Umbilical cord (tissue), 2 donors: ENCODE data around the gene ZNF598. TPM values are rescaled to one million over a fixed set of nuclear protein-coding genes. Genes with fewer than 3 reads are reported as not detected.

Source experiments
- DNase-seq: peaks from one replicate; pipeline ENCODE4 v3.0.0-alpha.2; 2015; ENCODE audit warnings: low spot score
- total RNA-seq: library from RNA; depleted of rRNA; stranded (reverse); fragments of >200 nt; gene quantifications from one replicate; pipeline ENCODE4 v1.2.3, GENCODE V29; 2014; ENCODE audit warnings: low replicate concordance; ENCODE audit not compliant: insufficient read depth

The ZNF598 gene
- total RNA-seq, 1 donor from 2014 or later: 4.8 TPM

- DNase-seq: no peak
Measured at GRCh38 chr16:2008009-2008526, 1.6 kb downstream of the ZNF598 start.

- DNase-seq: no peak
Measured at GRCh38 chr16:2007081-2007836, 2.4 kb downstream of the ZNF598 start.

DNA sequence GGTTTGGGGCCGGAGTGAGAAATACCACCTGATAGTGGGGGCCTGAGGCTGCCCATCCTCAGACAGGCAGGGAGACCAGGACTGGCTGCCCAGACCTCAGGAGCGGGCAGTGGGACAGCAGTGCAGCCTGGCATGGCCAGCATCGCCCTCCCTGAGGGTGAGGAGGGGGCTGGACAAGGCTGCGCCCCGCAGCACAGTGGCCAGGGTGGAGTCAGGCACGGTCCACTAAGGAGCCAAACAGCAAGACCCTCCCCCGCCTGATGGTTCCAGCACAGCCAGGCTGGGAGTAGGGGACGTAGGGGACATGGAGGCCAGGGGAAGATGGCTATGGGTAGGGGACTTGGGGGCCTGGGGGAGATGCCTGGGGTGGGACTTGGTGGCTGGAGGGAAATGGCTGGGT, 3.3 kb downstream of the ZNF598 start:
- no peak for DNase-seq

GRCh38 chr16:2005646-2006045, 4.0 kb downstream of the ZNF598 start:
- DNase-seq: no peak

GRCh38 chr16:2004795-2005517, 4.7 kb downstream of the ZNF598 start:
- DNase-seq: no peak

DNA sequence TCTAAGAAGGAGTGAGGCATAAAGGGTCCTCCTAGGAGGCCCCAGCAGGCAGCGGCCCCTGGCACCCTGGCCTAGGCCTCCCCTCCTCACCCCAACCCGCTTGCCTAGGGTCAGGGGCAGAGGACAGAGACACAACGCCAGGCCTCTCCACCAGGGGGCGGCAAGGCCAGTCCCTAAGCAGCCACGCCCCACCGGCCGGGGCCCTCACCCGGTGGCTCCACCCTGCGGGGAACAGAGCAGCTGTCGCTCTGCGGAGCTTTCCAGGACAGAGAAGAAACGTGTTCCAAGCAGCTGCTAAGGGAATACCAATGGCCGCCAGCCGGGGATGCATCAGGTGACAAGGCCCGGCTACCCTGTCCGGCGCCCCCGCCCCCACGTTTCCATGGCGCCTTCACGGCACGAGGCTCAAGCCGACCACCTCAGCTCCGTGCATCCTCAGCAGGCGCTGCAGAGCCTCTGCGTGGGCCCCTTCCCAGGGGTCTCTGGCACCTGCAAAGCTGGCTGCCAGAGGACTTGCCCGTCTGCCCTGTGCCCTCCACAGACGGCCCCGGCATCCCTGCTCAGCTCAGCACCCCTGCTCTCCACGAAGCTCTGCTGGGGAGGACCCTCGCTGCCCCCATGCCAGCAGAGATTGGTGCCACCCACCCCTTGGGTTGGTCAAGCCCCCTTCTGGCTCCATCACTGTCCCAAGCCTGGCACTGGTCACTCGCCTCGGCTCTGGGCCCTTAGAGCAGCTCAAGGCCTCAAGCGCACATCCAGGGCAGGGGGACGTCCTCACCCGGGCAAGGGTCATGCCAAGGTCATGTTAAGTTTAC, 5.6 kb downstream of the ZNF598 start:
- peak; percentile 85 for DNase-seq

DNA sequence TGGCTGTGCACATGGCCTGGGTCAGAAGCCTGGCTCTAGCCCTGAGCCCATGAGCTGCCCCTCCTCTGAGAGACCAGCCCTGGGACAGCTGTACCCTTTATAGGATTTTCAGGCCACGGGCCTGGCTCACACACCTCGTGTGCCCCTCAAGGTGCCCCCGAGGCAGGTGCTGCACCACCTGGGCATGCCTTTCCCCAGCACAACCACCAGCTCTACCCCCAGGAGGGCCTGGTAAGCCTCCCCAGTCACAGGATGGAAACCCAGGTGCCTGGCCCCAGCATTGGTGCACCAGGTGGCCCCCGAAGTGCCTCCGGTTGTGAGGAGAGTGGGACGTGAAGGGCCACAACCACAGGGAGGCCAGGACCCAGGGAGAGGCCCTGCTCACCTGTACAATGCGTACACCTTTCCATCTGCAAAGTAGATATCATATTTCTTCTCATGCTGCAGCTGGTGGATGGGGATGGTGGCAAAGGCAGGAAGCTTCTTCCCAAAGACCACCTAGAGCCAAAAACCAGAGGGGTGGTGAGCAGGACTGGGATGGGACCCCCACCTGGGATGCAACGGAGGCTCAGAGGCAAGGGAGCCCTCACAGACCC, 6.3 kb downstream of the ZNF598 start:
- no peak for DNase-seq

GRCh38 chr16:2002406-2003230, 7.0 kb downstream of the ZNF598 start:
- DNase-seq: no peak

GRCh38 chr16:2001456-2002355, 7.9 kb downstream of the ZNF598 start:
- DNase-seq: no peak

GRCh38 chr16:2001035-2001434, 8.6 kb downstream of the ZNF598 start:
- no peak for DNase-seq

DNA sequence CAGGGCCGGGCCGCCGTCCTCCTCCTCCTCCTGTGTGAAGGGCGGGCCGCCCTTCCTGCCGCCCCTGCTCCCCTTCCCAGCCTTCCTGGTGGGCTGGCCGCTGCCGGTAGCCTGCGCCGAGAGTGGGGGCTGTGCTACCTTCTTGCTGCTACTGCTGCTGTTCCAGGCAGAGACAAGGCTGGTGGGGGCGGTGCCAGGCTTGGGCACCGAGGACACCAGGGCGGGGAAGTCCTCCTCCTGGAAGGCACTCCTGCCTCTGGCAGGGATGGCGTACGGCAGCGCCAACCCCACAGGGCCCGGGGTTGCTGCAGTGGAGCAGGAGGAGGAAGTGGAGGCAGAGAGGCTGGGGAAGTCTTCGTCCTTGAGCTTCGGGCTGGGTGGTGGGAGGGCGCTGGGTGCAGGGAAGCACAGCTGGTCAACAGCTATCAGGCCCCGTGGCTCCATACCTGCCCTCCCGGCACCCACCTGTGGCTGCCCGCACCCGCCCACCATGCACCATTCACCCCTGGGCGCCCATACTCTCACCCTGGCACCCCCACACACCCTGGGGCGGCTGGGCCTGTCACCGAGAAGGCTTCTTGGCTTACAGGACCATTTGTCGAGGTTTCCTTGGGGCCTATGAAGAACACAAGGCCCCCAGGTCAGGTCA, 9.6 kb downstream of the ZNF598 start:
- no peak for DNase-seq

- no peak for DNase-seq
Measured at GRCh38 chr16:1998852-1999801, 10.5 kb downstream of the ZNF598 start.

- DNase-seq: no peak
Measured at GRCh38 chr16:1998360-1998835, 11.2 kb downstream of the ZNF598 start.

DNA sequence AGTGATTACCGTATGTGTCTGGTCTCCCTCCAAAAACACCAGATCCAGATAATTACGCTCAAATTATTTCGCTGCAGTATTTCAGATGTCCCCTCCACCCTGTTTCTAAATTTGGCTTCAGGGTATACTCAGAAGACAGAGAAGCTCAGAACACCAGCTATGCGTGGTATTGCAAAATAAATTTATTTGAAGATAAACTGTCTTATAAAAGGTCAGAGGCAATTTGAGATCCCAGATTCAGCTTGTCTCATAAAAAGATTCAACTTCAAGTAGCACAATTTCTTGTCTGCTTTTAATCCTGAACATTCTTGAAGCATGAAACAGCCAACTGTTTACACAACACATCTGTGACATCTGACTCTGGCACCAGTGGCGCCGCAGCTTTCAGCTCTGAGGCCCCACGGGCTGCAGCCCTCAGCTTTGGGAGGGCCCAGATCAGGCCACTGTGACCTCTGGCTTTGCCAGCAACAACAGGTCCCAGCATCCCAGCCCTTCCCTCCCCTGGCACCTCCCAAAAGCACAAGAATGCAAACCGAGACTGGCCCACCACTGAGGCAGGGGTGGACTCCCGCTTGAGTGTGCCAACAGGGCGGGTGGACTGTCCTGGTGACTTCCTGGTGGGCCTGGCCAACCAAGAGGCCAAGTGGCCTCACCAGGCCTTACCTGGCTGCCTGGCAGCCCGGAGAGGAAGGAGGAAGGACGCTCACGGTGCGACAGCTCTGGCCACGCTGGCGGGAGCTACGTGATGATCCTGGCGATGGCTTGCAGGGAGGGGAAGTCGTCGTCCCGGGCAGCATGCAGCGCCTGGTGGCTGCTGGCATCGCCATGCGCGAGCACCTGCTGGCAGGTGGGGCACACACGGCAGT, 11.9 kb downstream of the ZNF598 start:
- DNase-seq: peak; percentile 80

DNA sequence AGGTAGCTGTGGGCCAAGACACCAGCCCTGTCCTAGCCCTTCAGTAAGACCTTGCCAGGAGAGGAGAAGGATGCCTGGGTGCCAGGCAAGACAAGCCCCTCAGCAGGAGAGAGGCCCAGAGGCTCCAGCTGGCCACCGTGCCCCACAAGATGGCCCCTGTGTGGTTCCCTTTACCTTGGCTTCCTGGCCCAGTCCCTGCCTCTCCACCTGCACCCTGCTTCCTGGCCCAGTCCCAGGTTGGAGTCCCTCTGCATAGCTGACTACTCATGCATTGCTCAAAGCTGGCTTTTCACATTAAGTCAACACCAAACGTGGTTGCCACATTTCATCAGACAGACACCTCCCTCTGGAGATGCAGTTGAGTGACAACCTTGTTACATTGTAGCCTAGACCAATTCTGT, 15.9 kb downstream of the ZNF598 start:
- DNase-seq: no peak

- no peak for DNase-seq
Measured at GRCh38 chr16:1992704-1993317, 16.8 kb downstream of the ZNF598 start.
